HepG2 (cell line): ENCODE data around the gene SNRPD2. TPM values are rescaled to one million over a fixed set of nuclear protein-coding genes. Genes with fewer than 3 reads are reported as not detected.

Source experiments
- FIP1L1 ChIP-seq: fragments of 200-400 bp; formaldehyde crosslinking; IDR thresholded peaks from 2 replicates; pipeline ENCODE4 v1.6.1; 2018; ENCODE audit warnings: low read depth, mild to moderate bottlenecking, low read length, moderate library complexity, borderline replicate concordance; ENCODE audit not compliant: insufficient read depth
- HHEX ChIP-seq: IDR thresholded peaks from 2 replicates; pipeline ENCODE4 v1.6.1; 2016; ENCODE audit warnings: control low read depth
- KDM5B ChIP-seq: sonication (generic); formaldehyde crosslinking; IDR thresholded peaks from 2 replicates; pipeline ENCODE4 v1.4.0; 2020; ENCODE audit warnings: missing genetic modification reagents, mild to moderate bottlenecking, borderline replicate concordance
- KLF16 ChIP-seq, 2 experiments: sonication (generic) in 1 of 2; formaldehyde crosslinking in 1 of 2; IDR thresholded peaks; 2 replicates each; pipeline versions ENCODE4 v1.6.1 to v1.8.0; 2016 to 2023; ENCODE audit warnings: missing genetic modification reagents in 2 of 2, missing compliant biosample characterization in 1 of 2
- MAFK ChIP-seq, 2 experiments: IDR thresholded peaks in 1 of 2; conservative IDR thresholded peaks in 1 of 2; 2 replicates each; pipeline ENCODE4 v1.6.1; 2011; ENCODE audit warnings: improper control_type of control experiment in 2 of 2, low read length in 2 of 2
- MED13 ChIP-seq: sonication (generic); formaldehyde crosslinking; IDR thresholded peaks from 2 replicates; pipeline ENCODE4 v1.5.0; 2020; ENCODE audit warnings: missing genetic modification reagents
- NPAS2 ChIP-seq: sonication (generic); formaldehyde crosslinking; IDR thresholded peaks from 2 replicates; pipeline ENCODE4 v1.8.0; 2022; ENCODE audit warnings: mild to moderate bottlenecking, missing genetic modification reagents, borderline replicate concordance
- POLR2AphosphoS2 ChIP-seq: IDR thresholded peaks from 2 replicates; pipeline ENCODE4 v1.6.1; 2011; ENCODE audit warnings: low read depth, low read length, improper control_type of control experiment
- RAD51 ChIP-seq: fragments of 450-650 bp; IDR thresholded peaks from 2 replicates; pipeline ENCODE4 v1.6.1; 2016; ENCODE audit warnings: borderline replicate concordance
- RBM22 ChIP-seq: fragments of 200-400 bp; formaldehyde crosslinking; optimal IDR thresholded peaks from 2 replicates; pipeline ENCODE3; 2017; ENCODE audit warnings: mild to moderate bottlenecking, low read length, moderate library complexity
- SKI ChIP-seq: fragments of 450-650 bp; IDR thresholded peaks from one replicate; pipeline ENCODE4 v1.6.1; 2018; ENCODE audit warnings: mild to moderate bottlenecking; ENCODE audit not compliant: partially characterized antibody
- TBX3 ChIP-seq: fragments of 450-650 bp; IDR thresholded peaks from 2 replicates; pipeline ENCODE4 v1.6.1; 2017; ENCODE audit warnings: antibody characterized with exemption, mild to moderate bottlenecking, inconsistent platforms, borderline replicate concordance
- ZKSCAN1 ChIP-seq: fragments of 150-350 bp; IDR thresholded peaks from 2 replicates; pipeline ENCODE4 v1.6.1; 2014; ENCODE audit warnings: low read length
- ZNF235 ChIP-seq: sonication (generic); formaldehyde crosslinking; IDR thresholded peaks from 2 replicates; pipeline ENCODE4 v1.8.1; 2023; ENCODE audit warnings: mild to moderate bottlenecking, missing genetic modification reagents, borderline replicate concordance
- ZNF24 ChIP-seq: fragments of 450-650 bp; IDR thresholded peaks from 2 replicates; pipeline ENCODE4 v1.6.1; 2017; ENCODE audit warnings: antibody characterized with exemption, mild to moderate bottlenecking
- ZNF569 ChIP-seq: sonication (generic); formaldehyde crosslinking; IDR thresholded peaks from 2 replicates; pipeline ENCODE4 v1.5.0; 2020; ENCODE audit warnings: mild to moderate bottlenecking, missing genetic modification reagents, moderate library complexity, borderline replicate concordance
- ZNF644 ChIP-seq: IDR thresholded peaks from 2 replicates; pipeline ENCODE4 v1.6.1; 2016; ENCODE audit warnings: low read depth
- ZSCAN22 ChIP-seq: sonication (generic); formaldehyde crosslinking; IDR thresholded peaks from 2 replicates; pipeline ENCODE4 v1.4.0; 2020; ENCODE audit warnings: mild to moderate bottlenecking, missing genetic modification reagents
- polyA plus RNA-seq, 8 experiments: library from polyadenylated mRNA; depleted of rRNA in 3 of 8; stranded (reverse) in 7 of 8; unstranded in 1 of 8; fragments of >200 nt; fragmentation: Illumina TruSeq in 4 of 8; extraction: Trizol in 4 of 8; gene quantifications; 2 replicates each; pipeline versions ENCODE4 v1.2.1 to v1.2.3, GENCODE V29; 2011 to 2016; ENCODE audit warnings: low read depth in 4 of 8, missing spikeins in 1 of 8, mixed read lengths in 1 of 8; ENCODE audit not compliant: insufficient read depth in 1 of 8
- total RNA-seq, 5 experiments: library from RNA; depleted of rRNA; stranded (reverse); fragments of >200 nt; fragmentation: Illumina TruSeq; extraction: Trizol; gene quantifications; 2 replicates each; pipeline ENCODE4 v1.2.3, GENCODE V29; 2016; ENCODE audit warnings: low read depth in 1 of 5
- TF ChIP-seq, protein P1 (sequence below): sonication (generic); formaldehyde crosslinking; IDR thresholded peaks from 2 replicates; pipeline ENCODE4 v1.4.0; 2020; ENCODE audit warnings: missing genetic modification reagents
- TF ChIP-seq, protein P2 (sequence below): sonication (generic); formaldehyde crosslinking; IDR thresholded peaks from 2 replicates; pipeline ENCODE4; 2020; ENCODE audit warnings: missing genetic modification reagents, mild to moderate bottlenecking, borderline replicate concordance
- TF ChIP-seq, protein P3 (sequence below): sonication (generic); formaldehyde crosslinking; IDR thresholded peaks from 2 replicates; pipeline ENCODE4 v1.5.0; 2020; ENCODE audit warnings: mild to moderate bottlenecking, low read depth, missing genetic modification reagents, borderline replicate concordance

SNRPD2 gene
- total and polyA plus RNA-seq, 2 of the 13 experiments (the other 11 are each of a cell fraction or from before 2014, with no cell fraction given) = 299 to 485 TPM

DNA sequence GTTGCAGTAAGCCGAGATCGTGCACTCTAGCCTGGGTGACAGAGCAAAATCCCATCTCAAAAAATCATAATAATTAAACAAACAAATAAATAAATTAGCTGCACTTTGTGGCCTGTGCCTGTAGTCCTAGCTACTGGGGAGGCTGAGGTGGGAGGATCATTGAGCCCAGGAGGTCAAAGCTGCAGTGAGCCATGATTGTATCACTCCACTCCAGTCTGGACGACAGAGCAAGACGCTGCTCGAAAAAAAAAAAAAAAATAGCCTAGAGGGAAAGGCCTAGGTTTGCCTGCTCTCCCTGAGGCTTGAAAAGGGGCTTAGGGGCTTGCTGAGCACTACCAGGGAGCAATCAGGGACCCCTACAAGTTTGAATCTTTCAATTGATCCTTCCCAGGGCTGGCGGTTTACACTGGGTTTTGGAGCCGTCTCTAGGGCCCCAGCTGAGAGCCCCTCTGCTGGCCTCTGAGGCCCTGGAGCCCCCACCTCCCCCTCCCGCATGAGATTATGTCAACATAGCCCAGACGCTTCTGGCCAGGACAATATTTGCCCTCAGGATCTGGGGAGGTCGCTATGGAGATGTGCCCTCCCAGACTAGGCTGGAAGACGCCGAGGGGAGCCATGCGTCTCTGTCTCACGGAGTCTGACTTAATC, 34.1 kb downstream of the SNRPD2 start (continued):
- TF ChIP-seq, protein P1, sequence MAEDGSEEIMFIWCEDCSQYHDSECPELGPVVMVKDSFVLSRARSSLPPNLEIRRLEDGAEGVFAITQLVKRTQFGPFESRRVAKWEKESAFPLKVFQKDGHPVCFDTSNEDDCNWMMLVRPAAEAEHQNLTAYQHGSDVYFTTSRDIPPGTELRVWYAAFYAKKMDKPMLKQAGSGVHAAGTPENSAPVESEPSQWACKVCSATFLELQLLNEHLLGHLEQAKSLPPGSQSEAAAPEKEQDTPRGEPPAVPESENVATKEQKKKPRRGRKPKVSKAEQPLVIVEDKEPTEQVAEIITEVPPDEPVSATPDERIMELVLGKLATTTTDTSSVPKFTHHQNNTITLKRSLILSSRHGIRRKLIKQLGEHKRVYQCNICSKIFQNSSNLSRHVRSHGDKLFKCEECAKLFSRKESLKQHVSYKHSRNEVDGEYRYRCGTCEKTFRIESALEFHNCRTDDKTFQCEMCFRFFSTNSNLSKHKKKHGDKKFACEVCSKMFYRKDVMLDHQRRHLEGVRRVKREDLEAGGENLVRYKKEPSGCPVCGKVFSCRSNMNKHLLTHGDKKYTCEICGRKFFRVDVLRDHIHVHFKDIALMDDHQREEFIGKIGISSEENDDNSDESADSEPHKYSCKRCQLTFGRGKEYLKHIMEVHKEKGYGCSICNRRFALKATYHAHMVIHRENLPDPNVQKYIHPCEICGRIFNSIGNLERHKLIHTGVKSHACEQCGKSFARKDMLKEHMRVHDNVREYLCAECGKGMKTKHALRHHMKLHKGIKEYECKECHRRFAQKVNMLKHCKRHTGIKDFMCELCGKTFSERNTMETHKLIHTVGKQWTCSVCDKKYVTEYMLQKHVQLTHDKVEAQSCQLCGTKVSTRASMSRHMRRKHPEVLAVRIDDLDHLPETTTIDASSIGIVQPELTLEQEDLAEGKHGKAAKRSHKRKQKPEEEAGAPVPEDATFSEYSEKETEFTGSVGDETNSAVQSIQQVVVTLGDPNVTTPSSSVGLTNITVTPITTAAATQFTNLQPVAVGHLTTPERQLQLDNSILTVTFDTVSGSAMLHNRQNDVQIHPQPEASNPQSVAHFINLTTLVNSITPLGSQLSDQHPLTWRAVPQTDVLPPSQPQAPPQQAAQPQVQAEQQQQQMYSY (CRISPR knock-in tag) = no peak
- no peak for TF ChIP-seq MAFK (conservative IDR thresholded peaks at IDR 0.05 in 1 of 2, IDR thresholded peaks at IDR 0.05 in 1 of 2; ENCODE audit: low read length in 2 of 2)
- TF ChIP-seq ZSCAN22 (CRISPR knock-in tag) = no peak
- TF ChIP-seq ZKSCAN1 = no peak
- no peak for TF ChIP-seq MED13 (CRISPR knock-in tag)
- no peak for TF ChIP-seq POLR2AphosphoS2
- no peak for TF ChIP-seq KDM5B (CRISPR knock-in tag)
- no peak for TF ChIP-seq ZNF235 (CRISPR knock-in tag)
- no peak for TF ChIP-seq KLF16 (CRISPR knock-in tag; IDR thresholded peaks at IDR 0.05)
- TF ChIP-seq, protein P2, sequence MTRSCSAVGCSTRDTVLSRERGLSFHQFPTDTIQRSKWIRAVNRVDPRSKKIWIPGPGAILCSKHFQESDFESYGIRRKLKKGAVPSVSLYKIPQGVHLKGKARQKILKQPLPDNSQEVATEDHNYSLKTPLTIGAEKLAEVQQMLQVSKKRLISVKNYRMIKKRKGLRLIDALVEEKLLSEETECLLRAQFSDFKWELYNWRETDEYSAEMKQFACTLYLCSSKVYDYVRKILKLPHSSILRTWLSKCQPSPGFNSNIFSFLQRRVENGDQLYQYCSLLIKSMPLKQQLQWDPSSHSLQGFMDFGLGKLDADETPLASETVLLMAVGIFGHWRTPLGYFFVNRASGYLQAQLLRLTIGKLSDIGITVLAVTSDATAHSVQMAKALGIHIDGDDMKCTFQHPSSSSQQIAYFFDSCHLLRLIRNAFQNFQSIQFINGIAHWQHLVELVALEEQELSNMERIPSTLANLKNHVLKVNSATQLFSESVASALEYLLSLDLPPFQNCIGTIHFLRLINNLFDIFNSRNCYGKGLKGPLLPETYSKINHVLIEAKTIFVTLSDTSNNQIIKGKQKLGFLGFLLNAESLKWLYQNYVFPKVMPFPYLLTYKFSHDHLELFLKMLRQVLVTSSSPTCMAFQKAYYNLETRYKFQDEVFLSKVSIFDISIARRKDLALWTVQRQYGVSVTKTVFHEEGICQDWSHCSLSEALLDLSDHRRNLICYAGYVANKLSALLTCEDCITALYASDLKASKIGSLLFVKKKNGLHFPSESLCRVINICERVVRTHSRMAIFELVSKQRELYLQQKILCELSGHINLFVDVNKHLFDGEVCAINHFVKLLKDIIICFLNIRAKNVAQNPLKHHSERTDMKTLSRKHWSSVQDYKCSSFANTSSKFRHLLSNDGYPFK (CRISPR knock-in tag) = no peak
- TF ChIP-seq SKI = peak; percentile 62
- no peak for TF ChIP-seq RBM22
- TF ChIP-seq, protein P3, sequence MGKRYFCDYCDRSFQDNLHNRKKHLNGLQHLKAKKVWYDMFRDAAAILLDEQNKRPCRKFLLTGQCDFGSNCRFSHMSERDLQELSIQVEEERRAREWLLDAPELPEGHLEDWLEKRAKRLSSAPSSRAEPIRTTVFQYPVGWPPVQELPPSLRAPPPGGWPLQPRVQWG (CRISPR knock-in tag) = no peak
- TF ChIP-seq TBX3 = no peak
- TF ChIP-seq HHEX = no peak
- no peak for TF ChIP-seq ZNF24
- TF ChIP-seq NPAS2 (CRISPR knock-in tag) = no peak
- no peak for TF ChIP-seq RAD51
- TF ChIP-seq ZNF644 (CRISPR knock-in tag) = no peak
- TF ChIP-seq ZNF569 (CRISPR knock-in tag) = no peak
- no peak for TF ChIP-seq FIP1L1
